ENCODE data around the gene GABRG3.

The GABRG3 gene

GRCh38 chr15:27237319-27237939, 266.4 kb downstream of the GABRG3 start:
- Histone ChIP-seq H3K79me2 (ENCODE audit: insufficient read depth, low read length) (no peaks in the 10 kb centered on the region), H3K4me3 (ENCODE audit: insufficient read depth, low read length, poor library complexity, severe bottlenecking) (no peak overlapping the region), H4K20me1 (ENCODE audit: low read depth, low read length) (no peaks in the 10 kb centered on the region), H3K9ac (ENCODE audit: low read length) (no peak overlapping the region), H2AFZ (ENCODE audit: low read depth, low read length, severe bottlenecking) (no peak overlapping the region), H3K9me2 (replicated peaks; ENCODE audit: insufficient read depth, low read length) (no peaks in the 10 kb centered on the region), H3K27me3 (ENCODE audit: low read length) (no peaks in the 10 kb centered on the region), H3K4me2 (ENCODE audit: low read depth, low read length, poor library complexity, severe bottlenecking) (no peak overlapping the region), H3F3A (ENCODE audit: insufficient read depth) (no peaks in the 10 kb centered on the region), H3K27ac (ENCODE audit: low read depth, low read length) (no peak overlapping the region), H3K36me3 (ENCODE audit: low read length) (no peaks in the 10 kb centered on the region), H3K9me3 (ENCODE audit: insufficient read depth, low read length) (no peaks in the 10 kb centered on the region)
- TF ChIP-seq CTCF (IDR thresholded peaks at IDR 0.05; ENCODE audit: insufficient read depth, low read length, poor library complexity, severe bottlenecking) (no peak), EZH2phosphoT487 (conservative IDR thresholded peaks at IDR 0.05; ENCODE audit: low read length) (no peak)

GRCh38 chr15:27238209-27238608, 267.2 kb downstream of the GABRG3 start:
- no peaks in the 10 kb centered on the region for H3K36me3 ChIP-seq (ENCODE audit: low read length)
- H3K9me3 ChIP-seq (ENCODE audit: insufficient read depth, low read length) = no peaks in the 10 kb centered on the region
- TF ChIP-seq EZH2phosphoT487 (conservative IDR thresholded peaks at IDR 0.05; ENCODE audit: low read length) (no peak), CTCF (IDR thresholded peaks at IDR 0.05; ENCODE audit: insufficient read depth, low read length, poor library complexity, severe bottlenecking) (peak; percentile 24)
- H3F3A ChIP-seq (ENCODE audit: insufficient read depth) = no peaks in the 10 kb centered on the region
- no peak overlapping the region for H3K4me3 ChIP-seq (ENCODE audit: insufficient read depth, low read length, poor library complexity, severe bottlenecking)
- H3K9ac ChIP-seq (ENCODE audit: low read length) = no peak overlapping the region
- no peak overlapping the region for H3K27ac ChIP-seq (ENCODE audit: low read depth, low read length)
- H3K27me3 ChIP-seq (ENCODE audit: low read length) = no peaks in the 10 kb centered on the region
- H3K79me2 ChIP-seq (ENCODE audit: insufficient read depth, low read length) = no peaks in the 10 kb centered on the region
- H4K20me1 ChIP-seq (ENCODE audit: low read depth, low read length) = no peaks in the 10 kb centered on the region
- H2AFZ ChIP-seq (ENCODE audit: low read depth, low read length, severe bottlenecking) = no peak overlapping the region
- H3K4me2 ChIP-seq (ENCODE audit: low read depth, low read length, poor library complexity, severe bottlenecking) = no peak overlapping the region
- H3K9me2 ChIP-seq (replicated peaks; ENCODE audit: insufficient read depth, low read length) = no peaks in the 10 kb centered on the region

GRCh38 chr15:27238707-27239423, 267.9 kb downstream of the GABRG3 start:
- Histone ChIP-seq H3K4me2 (ENCODE audit: low read depth, low read length, poor library complexity, severe bottlenecking) (no peak overlapping the region), H3K9me2 (replicated peaks; ENCODE audit: insufficient read depth, low read length) (no peaks in the 10 kb centered on the region), H3K9ac (ENCODE audit: low read length) (no peak overlapping the region), H4K20me1 (ENCODE audit: low read depth, low read length) (no peaks in the 10 kb centered on the region), H3K27ac (ENCODE audit: low read depth, low read length) (no peak overlapping the region), H2AFZ (ENCODE audit: low read depth, low read length, severe bottlenecking) (no peak overlapping the region), H3F3A (ENCODE audit: insufficient read depth) (no peaks in the 10 kb centered on the region), H3K36me3 (ENCODE audit: low read length) (no peaks in the 10 kb centered on the region), H3K27me3 (ENCODE audit: low read length) (no peaks in the 10 kb centered on the region), H3K4me3 (ENCODE audit: insufficient read depth, low read length, poor library complexity, severe bottlenecking) (no peak overlapping the region), H3K79me2 (ENCODE audit: insufficient read depth, low read length) (no peaks in the 10 kb centered on the region), H3K9me3 (ENCODE audit: insufficient read depth, low read length) (no peaks in the 10 kb centered on the region)
- TF ChIP-seq CTCF (IDR thresholded peaks at IDR 0.05; ENCODE audit: insufficient read depth, low read length, poor library complexity, severe bottlenecking) (no peak), EZH2phosphoT487 (conservative IDR thresholded peaks at IDR 0.05; ENCODE audit: low read length) (no peak)
